Jurkat, Clone E6-1 (cell line): ENCODE measurements around the gene SUZ12.
A peak's percentile ranks its signal among the peaks of the same experiment; 100 is the strongest.
"Not testable (repeated sequence)": the region's sequence is repeated elsewhere in the genome, so short reads cannot be mapped to it uniquely, and the experiment has no call there.

Source experiments
- DNase-seq: peaks from one replicate; pipeline ENCODE4 v3.0.0-alpha.2; 2011; ENCODE audit warnings: low read depth, low spot score
- H3K4me3 ChIP-seq: 2 replicates; pipeline ENCODE4 v1.5.1; 2011; ENCODE audit warnings: mild to moderate bottlenecking, low read length, control low read depth, moderate library complexity

The SUZ12 gene

DNA sequence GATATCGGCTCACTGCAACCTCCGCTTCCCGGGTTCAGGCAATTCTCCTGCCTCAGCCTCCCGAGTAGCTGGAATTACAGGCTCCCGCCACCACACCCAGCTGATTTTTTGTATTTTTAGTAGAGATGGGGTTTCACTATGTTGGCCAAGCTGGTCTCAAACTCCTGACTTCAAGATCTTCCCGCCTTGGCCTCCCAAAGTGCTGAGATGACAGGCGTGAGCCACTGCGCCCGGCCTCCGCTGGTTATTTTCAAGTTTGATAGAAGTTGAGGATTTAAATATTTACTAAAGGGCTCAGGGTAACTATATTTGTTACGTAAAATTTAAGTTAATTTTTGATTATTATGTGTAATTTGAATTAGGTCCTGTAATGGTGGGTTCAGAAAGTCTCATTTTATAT lies 5.1 kb downstream of the SUZ12 start:
- not testable (repeated sequence) for H3K4me3 ChIP-seq, DNase-seq

GRCh38 chr17:31942396-31942795 lies 5.6 kb downstream of the SUZ12 start:
- not testable (repeated sequence) for DNase-seq, H3K4me3 ChIP-seq

DNA sequence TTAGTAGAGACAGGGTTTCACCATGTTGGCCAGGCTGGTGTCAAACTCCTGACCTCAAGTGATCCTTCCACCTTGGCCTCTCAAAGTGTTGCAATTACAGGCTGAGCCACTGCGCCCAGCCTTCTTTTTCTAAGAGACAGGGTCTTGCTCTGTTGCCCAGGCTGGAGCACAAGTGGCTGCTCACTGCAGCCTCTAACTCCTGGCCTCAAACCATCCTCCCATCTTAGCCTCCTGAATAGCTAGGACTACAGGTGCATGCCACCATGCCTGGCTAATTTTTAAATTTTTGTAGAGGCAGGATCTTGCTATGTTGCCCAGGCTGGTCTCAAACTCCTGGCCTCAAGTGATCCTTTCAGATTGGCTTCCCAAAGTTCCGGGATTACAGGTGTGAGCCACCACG lies 15.1 kb downstream of the SUZ12 start:
- DNase-seq, H3K4me3 ChIP-seq: not testable (repeated sequence)

DNA sequence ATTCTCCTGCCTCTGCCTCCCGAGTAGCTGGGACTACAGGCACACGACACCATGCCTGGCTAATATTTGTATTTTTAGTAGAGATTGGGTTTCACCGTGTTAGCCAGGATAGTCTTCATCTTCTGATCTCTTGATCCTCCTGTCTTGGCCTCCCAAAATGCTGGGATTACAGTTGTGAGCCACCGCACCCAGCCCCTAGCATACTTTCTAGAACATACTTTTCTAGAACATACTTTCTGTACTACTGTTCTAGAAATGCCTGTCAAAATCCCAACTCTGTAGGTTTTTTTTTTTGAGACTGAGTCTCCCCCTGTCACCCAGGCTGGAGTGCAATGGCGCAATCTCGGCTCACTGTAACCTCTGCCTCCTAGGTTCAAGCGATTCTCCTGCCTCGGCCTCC lies 27.3 kb downstream of the SUZ12 start:
- H3K4me3 ChIP-seq, DNase-seq: not testable (repeated sequence)

GRCh38 chr17:31967648-31968047 lies 30.8 kb downstream of the SUZ12 start:
- no peak overlapping the region for H3K4me3 ChIP-seq
- DNase-seq: no peak

GRCh38 chr17:31970416-31970815 lies 33.6 kb downstream of the SUZ12 start:
- DNase-seq, H3K4me3 ChIP-seq: not testable (repeated sequence)

DNA sequence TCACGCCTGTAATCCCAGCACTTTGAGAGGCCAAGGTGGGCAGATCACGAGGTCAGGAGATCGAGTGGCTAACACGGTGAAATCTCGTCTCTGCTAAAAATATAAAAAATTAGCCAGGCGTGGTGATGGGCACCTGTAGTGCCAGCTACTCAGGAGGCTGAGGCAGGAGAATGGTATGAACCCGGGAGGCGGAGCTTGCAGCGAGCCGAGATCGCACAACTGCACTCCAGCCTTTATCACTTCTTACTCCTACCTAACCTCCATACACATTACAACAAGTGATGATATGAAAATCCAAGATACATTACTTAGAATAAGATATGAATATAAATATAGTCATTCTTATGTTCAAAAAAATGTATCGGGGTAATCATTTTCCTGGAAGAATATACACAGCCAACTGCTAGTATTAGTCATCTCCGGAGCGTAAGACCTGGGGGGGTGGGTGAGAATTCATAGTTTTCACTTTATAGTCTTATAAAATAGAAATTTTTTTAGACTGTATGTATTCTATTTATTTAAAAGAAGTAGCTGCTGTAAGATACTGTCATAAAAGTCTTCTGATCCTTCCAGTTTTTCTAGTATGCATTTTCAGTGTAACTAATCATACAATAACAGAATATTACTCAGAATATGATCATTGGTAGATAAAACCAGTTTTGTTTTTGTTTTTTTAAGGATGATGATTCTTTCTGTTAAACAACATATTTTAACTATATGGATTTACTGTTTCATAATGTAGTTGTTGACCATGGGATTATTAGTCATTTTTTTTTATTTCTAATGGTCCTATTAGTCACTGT lies 37.7 kb downstream of the SUZ12 start:
- not testable (repeated sequence) for H3K4me3 ChIP-seq, DNase-seq

DNA sequence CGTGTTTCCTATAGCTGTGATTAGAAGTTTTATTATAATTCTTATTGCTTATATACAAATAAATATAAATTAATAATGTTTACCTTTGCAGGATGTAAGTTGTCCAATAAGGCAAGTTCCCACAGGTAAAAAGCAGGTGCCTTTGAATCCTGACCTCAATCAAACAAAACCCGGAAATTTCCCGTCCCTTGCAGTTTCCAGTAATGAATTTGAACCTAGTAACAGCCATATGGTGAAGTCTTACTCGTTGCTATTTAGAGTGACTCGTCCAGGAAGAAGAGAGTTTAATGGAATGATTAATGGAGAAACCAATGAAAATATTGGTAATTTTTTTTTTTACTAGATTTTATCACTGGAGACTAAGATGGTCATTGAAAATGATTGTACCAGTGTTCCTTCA lies 38.6 kb downstream of the SUZ12 start:
- not testable (repeated sequence) for DNase-seq, H3K4me3 ChIP-seq

- H3K4me3 ChIP-seq, DNase-seq: not testable (repeated sequence)
Measured at GRCh38 chr17:31991821-31992220, 55.0 kb downstream of the SUZ12 start.

DNA sequence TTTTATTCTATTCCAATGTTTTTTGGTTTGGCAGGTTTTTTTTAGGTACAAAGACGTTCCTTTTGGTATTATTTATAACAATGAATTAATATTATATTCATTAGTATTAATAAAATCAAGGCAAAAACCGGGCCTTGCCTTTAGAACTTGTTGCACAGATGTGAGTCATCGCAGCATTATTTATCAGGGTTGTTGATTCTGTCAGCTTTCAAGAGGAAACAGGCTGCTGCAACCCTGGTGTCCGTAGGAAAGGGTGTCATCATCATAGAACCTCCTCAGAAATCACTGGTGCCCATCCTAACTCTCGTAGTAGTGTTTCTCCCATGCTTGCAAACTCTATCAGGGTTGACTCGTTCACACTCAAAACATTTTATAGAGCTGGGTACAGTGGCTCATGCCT lies 60.2 kb downstream of the SUZ12 start:
- H3K4me3 ChIP-seq: no peak overlapping the region
- DNase-seq: no peak

- DNase-seq: peak; percentile 59
- peak within 1 kb of the TSS; percentile 94 for H3K4me3 ChIP-seq
Measured at GRCh38 chr17:32006957-32007462, 70.2 kb downstream of the SUZ12 start, which contains the start of gene LRRC37B. Gene LRRC37B (plus strand): TSS chr17:32007383. CDS start chr17:32021393, 14,010 bp downstream.

GRCh38 chr17:32007463-32008298 lies 70.9 kb downstream of the SUZ12 start:
- DNase-seq: peak; percentile 55
- H3K4me3 ChIP-seq: peak overlapping the region; percentile 94

DNA sequence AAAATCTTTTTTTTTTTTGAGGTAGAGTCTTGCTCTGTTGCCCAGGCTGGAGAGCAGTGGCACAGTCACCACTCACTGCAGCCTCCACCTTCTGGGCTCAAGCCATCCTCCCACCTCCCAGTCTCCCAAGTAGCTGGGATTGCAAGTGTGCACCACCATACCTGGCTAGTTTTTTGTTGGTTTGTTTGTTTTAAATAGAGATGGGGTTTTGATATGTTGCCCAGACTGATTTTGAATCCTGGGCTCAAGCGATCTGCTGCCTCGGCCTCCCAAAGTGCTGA lies 72.4 kb downstream of the SUZ12 start:
- DNase-seq: no peak
- no peak overlapping the region for H3K4me3 ChIP-seq

DNA sequence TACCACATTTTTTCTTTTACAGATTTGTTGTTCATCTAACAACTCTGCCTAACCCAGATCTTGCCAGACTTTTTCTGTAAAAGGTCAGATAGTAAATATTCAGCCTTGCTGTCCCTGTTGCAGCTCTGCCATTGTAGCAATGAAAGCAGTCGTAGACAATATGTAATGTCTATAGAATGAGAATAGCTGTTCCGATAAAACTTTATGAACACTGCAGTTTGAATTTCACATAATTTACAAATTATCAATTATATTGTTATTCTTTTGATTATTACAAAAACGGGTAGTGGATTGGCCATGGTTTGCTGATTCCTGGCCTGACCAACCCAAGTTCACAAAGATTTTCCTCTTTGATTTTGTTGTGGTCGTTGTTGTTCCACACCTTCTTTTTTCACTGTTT lies 73.3 kb downstream of the SUZ12 start:
- no peak for DNase-seq
- H3K4me3 ChIP-seq: no peak overlapping the region

DNA sequence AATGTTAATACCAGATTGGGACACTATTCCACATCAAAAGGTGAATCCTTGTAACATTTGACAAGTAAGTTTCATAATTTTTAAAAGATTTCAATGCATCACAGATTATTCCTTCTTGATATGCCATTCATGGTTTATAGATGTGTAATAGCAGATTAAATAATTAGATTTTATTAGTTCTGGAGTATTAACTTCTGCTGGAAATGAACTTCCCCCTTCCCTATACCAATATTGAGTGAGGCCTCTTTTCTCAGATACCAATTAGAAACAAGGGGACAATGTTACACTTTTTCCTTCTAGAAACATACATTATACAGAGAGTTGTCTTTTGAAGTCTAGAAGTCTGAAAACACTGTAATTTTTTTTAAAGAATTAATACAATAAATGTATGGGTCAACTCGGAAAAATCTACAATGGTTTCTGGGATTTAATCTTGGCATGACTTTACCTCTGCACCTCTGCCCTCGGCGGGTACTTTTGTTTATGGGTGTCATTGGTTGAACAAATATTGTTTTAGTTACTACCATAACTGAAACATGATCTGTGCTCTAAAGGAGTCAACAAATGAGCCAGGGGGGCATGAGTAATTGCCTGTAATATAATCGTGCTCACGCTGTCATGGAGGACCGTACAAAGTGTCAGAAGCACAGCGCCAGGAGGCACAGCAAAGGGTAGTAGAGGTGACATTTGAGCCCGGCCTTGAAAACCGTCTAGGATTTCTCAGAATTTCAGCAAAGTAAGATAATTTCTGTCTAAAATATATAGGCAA lies 78.6 kb downstream of the SUZ12 start:
- no peak overlapping the region for H3K4me3 ChIP-seq
- DNase-seq: no peak

DNA sequence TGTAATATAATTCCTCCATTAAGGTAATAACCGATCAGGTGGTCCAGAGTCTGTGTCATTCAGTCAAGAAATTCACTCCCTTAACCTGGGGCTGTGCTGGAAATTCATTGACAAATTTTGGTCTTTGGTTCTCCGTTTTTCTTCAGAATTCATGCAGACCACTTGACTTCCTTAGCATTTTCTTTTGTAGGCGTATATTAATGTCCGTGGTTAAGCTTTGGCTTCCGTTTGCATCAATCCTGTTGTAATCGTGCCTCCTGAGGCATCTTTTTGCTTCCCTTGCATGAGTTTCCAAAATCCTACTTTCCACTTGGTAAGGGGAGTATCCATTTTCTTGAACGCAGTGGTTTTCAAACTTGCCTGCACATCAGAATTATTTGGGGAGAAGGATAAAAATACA lies 79.4 kb downstream of the SUZ12 start:
- no peak overlapping the region for H3K4me3 ChIP-seq
- no peak for DNase-seq

DNA sequence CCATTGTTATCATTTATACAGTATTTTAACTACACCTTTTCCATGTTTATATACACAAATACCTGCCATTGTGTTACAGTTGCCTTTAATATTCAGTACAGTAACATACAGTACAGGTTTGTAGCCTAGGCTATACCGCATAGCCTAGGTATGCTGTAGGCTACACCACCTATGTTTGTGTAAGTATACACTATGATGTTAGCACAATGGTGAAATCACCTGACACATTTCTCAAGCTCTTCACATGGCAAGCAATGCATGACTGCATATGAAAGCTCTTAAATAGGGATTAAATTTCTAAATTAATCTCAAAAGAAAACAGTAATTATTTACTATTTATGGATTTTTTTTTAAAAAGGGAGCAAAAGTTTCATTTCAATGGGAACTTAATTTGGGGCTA lies 82.4 kb downstream of the SUZ12 start:
- no peak overlapping the region for H3K4me3 ChIP-seq
- DNase-seq: no peak

GRCh38 chr17:32020943-32021614 lies 84.3 kb downstream of the SUZ12 start:
- no peak overlapping the region for H3K4me3 ChIP-seq
- DNase-seq: no peak

GRCh38 chr17:32021615-32021955 lies 84.8 kb downstream of the SUZ12 start:
- no peak overlapping the region for H3K4me3 ChIP-seq
- no peak for DNase-seq
